Peyer's patch (tissue), 4 donors: ENCODE measurements around the gene MLST8. TPM values are rescaled to one million over a fixed set of nuclear protein-coding genes. Genes with fewer than 3 reads are reported as not detected.

ENCODE experiments used
- DNase-seq, 3 donors: peaks; one replicate each; pipeline ENCODE4 v3.0.0-alpha.2; 2017 to 2019
- H3K27ac ChIP-seq, 4 donors: fragments of 200-600 bp; sonication (generic); one replicate each; pipeline ENCODE4 v1.5.1; 2016 to 2019
- H3K27me3 ChIP-seq, 2 donors: fragments of 200-600 bp; sonication (generic); one replicate each; pipeline ENCODE4 v1.5.1; 2019
- H3K36me3 ChIP-seq, 3 donors: fragments of 200-600 bp; sonication (generic); one replicate each; pipeline ENCODE4 v1.5.1; 2016 to 2019
- H3K4me1 ChIP-seq, 4 donors: fragments of 200-600 bp; sonication (generic); one replicate each; pipeline ENCODE4 v1.5.1; 2016 to 2019
- H3K4me3 ChIP-seq, 4 donors: fragments of 200-600 bp; sonication (generic); 1 replicate in 3 of 4; 2 replicates in 1 of 4; pipeline ENCODE4 v1.5.1; 2016 to 2019; ENCODE audit warnings: mild to moderate bottlenecking in 1 of 4
- H3K9me3 ChIP-seq, 4 donors: fragments of 200-600 bp; sonication (generic); one replicate each; pipeline ENCODE4 v1.5.1; 2016 to 2019; ENCODE audit warnings: mild to moderate bottlenecking in 1 of 4
- CTCF ChIP-seq, 6 experiments: fragments of 450-650 bp in 4 of 6; fragments of 200-600 bp in 2 of 6; sonication (generic) in 1 of 6; IDR thresholded peaks; one replicate each; pipeline ENCODE4 v1.5.1; 2017 to 2019; ENCODE audit warnings: antibody characterized with exemption in 6 of 6, mild to moderate bottlenecking in 3 of 6, moderate library complexity in 1 of 6
- POLR2A ChIP-seq, 2 donors: fragments of 450-650 bp; IDR thresholded peaks; one replicate each; pipeline ENCODE4 v1.5.1; 2017; ENCODE audit warnings: antibody characterized with exemption in 2 of 2, mild to moderate bottlenecking in 2 of 2, moderate library complexity in 2 of 2
- total RNA-seq, 4 donors: library from RNA; depleted of rRNA; stranded (reverse); fragments of >200 nt; gene quantifications; one replicate each; pipeline ENCODE4 v1.1.0, GENCODE V29; 2016

The MLST8 gene
- total RNA-seq, 4 donors from 2014 or later = 45.7 to 95.7 (median 69.4) TPM

GRCh38 chr16:2165861-2166260 is 39.4 kb upstream of the MLST8 start:
- Histone ChIP-seq H3K27me3 (no peaks in the 10 kb centered on the region), H3K27ac (peak overlapping the region in 1 of 4 donors; percentile 38), H3K4me3 (no peak overlapping the region), H3K4me1 (peaks cover 0 to 56% (median 11%) of the 10 kb centered on the region in 4 donors), H3K36me3 (peaks cover 0 to 31% (median 0%) of the 10 kb centered on the region in 3 donors), H3K9me3 (no peaks in the 10 kb centered on the region)
- TF ChIP-seq CTCF (IDR thresholded peaks at IDR 0.05) = no peak
- TF ChIP-seq POLR2A (IDR thresholded peaks at IDR 0.05) = no peak
- DNase-seq = no peak

GRCh38 chr16:2166263-2167067 is 38.8 kb upstream of the MLST8 start:
- no peak for TF ChIP-seq CTCF (IDR thresholded peaks at IDR 0.05)
- H3K27me3 ChIP-seq = no peaks in the 10 kb centered on the region
- peaks cover 0 to 37% (median 0%) of the 10 kb centered on the region in 3 donors for H3K36me3 ChIP-seq
- peaks cover 0 to 56% (median 10%) of the 10 kb centered on the region in 4 donors for H3K4me1 ChIP-seq
- DNase-seq = peak in 1 of 3 donors; percentile 73
- no peak overlapping the region for H3K4me3 ChIP-seq
- H3K27ac ChIP-seq = peak overlapping the region in 2 of 4 donors; percentile 38 to 43
- H3K9me3 ChIP-seq = no peaks in the 10 kb centered on the region

GRCh38 chr16:2167068-2167638 is 38.1 kb upstream of the MLST8 start:
- no peaks in the 10 kb centered on the region for H3K9me3 ChIP-seq
- peaks cover 0 to 56% (median 9%) of the 10 kb centered on the region in 4 donors for H3K4me1 ChIP-seq
- no peak overlapping the region for H3K4me3 ChIP-seq
- peaks cover 0 to 44% (median 0%) of the 10 kb centered on the region in 3 donors for H3K36me3 ChIP-seq
- TF ChIP-seq CTCF (IDR thresholded peaks at IDR 0.05) = no peak
- TF ChIP-seq POLR2A (IDR thresholded peaks at IDR 0.05) = no peak
- H3K27me3 ChIP-seq = no peaks in the 10 kb centered on the region
- no peak for DNase-seq
- no peak overlapping the region for H3K27ac ChIP-seq

- TF ChIP-seq CTCF (IDR thresholded peaks at IDR 0.05) = no peak
- TF ChIP-seq POLR2A (IDR thresholded peaks at IDR 0.05) = no peak
These were observed 35.2 kb upstream of the MLST8 start for GRCh38 chr16:2170080-2170479.

GRCh38 chr16:2170587-2171435 is 34.4 kb upstream of the MLST8 start:
- no peak for DNase-seq
- peak overlapping the region in 1 of 4 donors; percentile 52 for H3K27ac ChIP-seq
- peak overlapping the region in 2 of 4 donors; percentile 24 to 26 for H3K4me3 ChIP-seq
- peaks cover 0 to 79% (median 0%) of the 10 kb centered on the region in 3 donors for H3K36me3 ChIP-seq
- H3K9me3 ChIP-seq = no peaks in the 10 kb centered on the region
- TF ChIP-seq CTCF (IDR thresholded peaks at IDR 0.05) (no peak), POLR2A (IDR thresholded peaks at IDR 0.05) (no peak)
- no peaks in the 10 kb centered on the region for H3K27me3 ChIP-seq
- peaks cover 0 to 34% (median 4%) of the 10 kb centered on the region in 4 donors for H3K4me1 ChIP-seq

More at GRCh38 chr16:2170080-2170479, 35.2 kb upstream of the MLST8 start:
- peaks cover 0 to 35% (median 4%) of the 10 kb centered on the region in 4 donors for H3K4me1 ChIP-seq
- no peak for DNase-seq
- H3K4me3 ChIP-seq = peak overlapping the region in 2 of 4 donors; percentile 24 to 26
- no peaks in the 10 kb centered on the region for H3K27me3 ChIP-seq
- no peaks in the 10 kb centered on the region for H3K9me3 ChIP-seq
- H3K27ac ChIP-seq = peak overlapping the region in 2 of 4 donors; percentile 52
- H3K36me3 ChIP-seq = peaks cover 0 to 73% (median 0%) of the 10 kb centered on the region in 3 donors
